Testis (tissue), 2 donors: ENCODE results near the gene ARHGEF28.

Source experiments
- CTCF ChIP-seq, 3 experiments: fragments of 450-650 bp in 2 of 3; fragments of 200-600 bp in 1 of 3; sonication (generic) in 1 of 3; IDR thresholded peaks; one replicate each; pipeline ENCODE4 v1.5.1; 2016 to 2019; ENCODE audit warnings: antibody characterized with exemption in 3 of 3, mild to moderate bottlenecking in 2 of 3, moderate library complexity in 1 of 3
- POLR2A ChIP-seq: fragments of 450-650 bp; IDR thresholded peaks from one replicate; pipeline ENCODE4 v1.6.1; 2017; ENCODE audit warnings: antibody characterized with exemption, mild to moderate bottlenecking, moderate library complexity

GRCh38 chr5:73818357-73818756 lies 192.4 kb downstream of the ARHGEF28 start:
- TF ChIP-seq CTCF (IDR thresholded peaks at IDR 0.05) (no peak), POLR2A (no peak)
